KBM-7 (cell line): ENCODE measurements around the gene UBD.

Experiments
- DNase-seq: peaks from one replicate; pipeline ENCODE4 v3.0.0-alpha.2; 2015
- in situ Hi-C: fragments of 300-500 bp; cut with MboI; formaldehyde crosslinking; loops from 2 replicates; pipeline ENCODE4 v1.14.3; 2020; ENCODE audit warnings: low sequenced_read_pairs, low pct_unique_long_range_greater_than_20kb, mixed read lengths

The UBD gene

GRCh38 chr6:29559524-29560287 lies at the start of gene UBD:
Gene UBD, minus strand, starts transcription at chr6:29559732. Its CDS starts 31 bp downstream, at chr6:29559701.
- DNase-seq, result no peak
- in situ Hi-C loops, result no loop called here

DNA sequence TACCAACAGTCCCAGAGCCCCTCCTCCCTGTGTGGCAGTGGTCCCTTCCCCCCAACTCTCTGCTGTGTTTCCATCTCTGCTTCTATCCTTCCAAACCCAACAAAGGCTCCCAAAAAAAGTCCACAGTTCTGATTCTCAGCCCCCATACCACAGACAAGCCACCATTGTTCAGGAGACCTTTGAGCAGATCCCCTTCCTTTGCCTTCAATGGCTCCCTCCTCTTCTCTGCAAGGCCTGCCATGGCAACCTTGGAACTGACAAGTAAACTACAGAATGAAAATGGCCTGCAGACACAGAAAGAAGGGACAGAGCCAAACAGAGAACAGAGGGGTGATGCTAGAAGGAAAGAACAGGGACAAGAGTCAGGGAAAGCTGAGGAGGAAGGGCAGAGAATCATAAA lies 48.6 kb upstream of the UBD start:
- in situ Hi-C loops, result no loop called here
- DNase-seq, result no peak

GRCh38 chr6:29603930-29604329 lies 44.4 kb upstream of the UBD start:
- in situ Hi-C loops, result no loop called here
- no peak for DNase-seq

DNA sequence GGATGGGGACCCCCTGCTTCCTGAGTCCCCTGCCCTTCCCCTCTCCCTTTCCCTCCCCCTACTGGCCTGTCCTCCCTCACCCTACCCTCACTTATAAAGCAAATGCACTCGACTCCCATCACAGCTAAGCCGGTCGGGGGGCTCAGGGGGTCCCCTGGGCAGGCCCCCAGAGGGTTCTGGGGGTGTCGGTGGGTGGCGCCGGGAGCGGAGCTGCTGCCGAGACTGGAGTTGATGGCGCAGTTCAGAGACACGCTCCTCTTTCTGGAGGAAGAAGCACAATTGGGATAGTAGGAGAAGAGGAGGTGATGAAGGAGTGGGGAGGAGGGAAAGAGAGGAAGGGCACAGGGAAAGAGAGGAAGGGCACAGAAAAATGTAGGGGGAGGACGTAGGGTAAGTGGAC lies 43.9 kb upstream of the UBD start:
- in situ Hi-C loops, result no loop called here

GRCh38 chr6:29602564-29603361 lies 43.2 kb upstream of the UBD start:
- DNase-seq, result peak; percentile 54
- in situ Hi-C loops, result no loop called here

More for the DNA sequence above, 43.9 kb upstream of the UBD start:
- no peak for DNase-seq

- in situ Hi-C loops, result no loop called here
- DNase-seq, result no peak
These were observed 38.7 kb upstream of the UBD start for GRCh38 chr6:29598172-29598747.

- DNase-seq, result no peak
- in situ Hi-C loops, result no loop called here
These were observed 37.7 kb upstream of the UBD start for GRCh38 chr6:29597184-29597583.

- DNase-seq, result no peak
- in situ Hi-C loops, result no loop called here
These were observed 36.9 kb upstream of the UBD start for GRCh38 chr6:29596381-29596900.

DNA sequence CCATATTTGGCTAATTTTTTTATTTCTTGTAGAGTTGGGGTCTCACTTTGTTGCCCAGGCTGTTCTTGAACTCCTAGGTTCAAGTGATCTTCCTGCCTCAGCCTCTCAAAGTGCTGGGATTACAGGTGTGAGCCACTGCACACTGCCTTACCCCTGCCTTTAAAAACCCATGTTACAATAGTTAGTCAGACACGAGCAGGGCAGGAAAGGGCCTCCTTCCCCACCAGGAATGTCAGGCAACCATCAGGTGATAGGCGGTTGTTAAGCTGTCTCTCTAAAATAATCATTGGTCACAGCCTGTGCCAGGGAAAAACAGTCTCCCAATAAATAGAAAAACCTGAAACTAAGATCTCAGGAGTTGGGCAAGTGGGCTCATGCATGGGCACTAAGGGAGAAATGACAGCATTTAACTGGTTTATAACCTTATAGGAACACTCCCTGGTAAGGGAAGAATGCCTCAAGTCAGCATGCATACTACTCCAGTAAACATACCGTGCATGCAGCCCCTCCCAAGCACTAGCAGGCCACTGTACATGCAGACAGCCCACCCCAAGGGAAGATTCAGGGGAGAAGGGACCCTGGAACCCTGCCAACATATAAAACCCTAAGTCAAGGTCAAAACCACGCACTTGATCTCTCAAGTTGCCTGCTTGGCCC lies 33.8 kb upstream of the UBD start:
- in situ Hi-C loops, result no loop called here
- no peak for DNase-seq

DNA sequence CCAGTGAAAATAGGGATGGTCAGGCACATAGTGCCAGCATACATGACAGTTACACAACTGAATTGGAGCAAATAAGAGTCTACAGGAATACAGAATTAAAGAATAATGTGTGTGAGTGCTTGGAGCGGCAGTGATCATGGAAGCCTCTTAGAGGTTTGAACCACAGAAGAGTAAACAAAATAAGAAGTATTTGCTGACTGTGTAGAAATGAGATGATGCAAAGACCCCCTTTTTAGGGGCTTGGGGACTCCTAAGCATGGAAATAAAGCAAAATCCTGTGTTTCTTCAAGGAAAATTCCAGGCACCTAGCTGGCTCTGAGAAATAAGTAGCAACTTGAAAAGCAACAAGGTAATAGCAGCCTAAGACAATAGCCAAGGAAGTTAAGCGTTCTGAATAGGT lies 32.1 kb upstream of the UBD start:
- in situ Hi-C loops, result no loop called here
- no peak for DNase-seq

GRCh38 chr6:29590218-29590808 lies 30.8 kb upstream of the UBD start:
- DNase-seq, result no peak
- in situ Hi-C loops, result no loop called here

DNA sequence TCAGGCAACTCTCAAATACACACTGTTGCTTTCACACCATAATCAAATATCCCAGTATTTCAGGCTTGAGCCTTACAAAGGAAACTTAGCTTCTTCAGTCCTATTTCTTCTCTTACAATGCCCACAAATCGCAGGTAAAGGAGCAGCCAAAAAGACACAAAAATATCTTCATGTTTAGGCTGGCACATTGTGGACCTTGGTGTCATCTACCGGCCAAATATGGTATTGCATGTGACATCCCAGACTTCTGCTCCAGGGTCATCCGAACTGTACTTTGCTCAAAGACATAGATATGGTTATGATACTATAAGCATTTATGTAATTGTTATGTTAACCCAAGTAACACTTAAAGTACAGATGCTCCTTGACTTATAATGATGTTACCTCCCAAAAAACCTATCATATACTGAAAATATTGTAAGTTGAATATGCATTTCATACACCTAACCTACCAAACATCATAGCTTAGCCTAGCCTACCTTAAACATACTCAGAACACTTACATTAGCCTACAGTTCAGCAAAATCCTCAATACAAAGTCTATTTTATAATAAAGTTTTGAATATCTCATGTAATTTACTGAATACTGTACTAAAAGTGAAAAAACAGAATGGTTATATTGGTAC lies 30.0 kb upstream of the UBD start:
- DNase-seq, result peak; percentile 72
- in situ Hi-C loops, result no loop called here

- DNase-seq, result no peak
- in situ Hi-C loops, result no loop called here
These were observed 25.3 kb upstream of the UBD start, which contains the start of gene OR2H2 for GRCh38 chr6:29584821-29585220. Gene OR2H2, plus strand, starts transcription at chr6:29585121. Its CDS starts 2,824 bp downstream, at chr6:29587945.

GRCh38 chr6:29577544-29577943 lies 18.0 kb upstream of the UBD start:
- in situ Hi-C loops, result no loop called here
- DNase-seq, result no peak

DNA sequence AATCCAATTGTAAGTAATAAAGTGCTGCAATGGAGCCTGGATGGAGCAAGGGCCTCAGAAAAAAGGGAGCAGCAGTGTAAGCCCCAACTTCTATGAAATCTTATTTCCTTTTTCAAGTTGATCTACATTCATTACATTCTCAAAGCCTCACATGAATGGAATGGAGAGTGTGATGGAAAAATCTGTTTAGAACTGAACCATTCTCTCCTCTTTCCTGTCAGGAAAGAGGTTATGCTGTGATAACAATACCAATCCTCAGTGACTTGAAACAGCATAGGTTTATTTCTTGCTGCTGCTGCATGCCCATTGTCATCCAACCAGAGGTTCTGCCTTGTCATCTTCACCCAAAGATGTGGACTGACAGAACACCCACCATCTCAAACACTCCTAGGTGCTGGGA lies 16.5 kb upstream of the UBD start:
- DNase-seq, result no peak
- in situ Hi-C loops, result no loop called here

DNA sequence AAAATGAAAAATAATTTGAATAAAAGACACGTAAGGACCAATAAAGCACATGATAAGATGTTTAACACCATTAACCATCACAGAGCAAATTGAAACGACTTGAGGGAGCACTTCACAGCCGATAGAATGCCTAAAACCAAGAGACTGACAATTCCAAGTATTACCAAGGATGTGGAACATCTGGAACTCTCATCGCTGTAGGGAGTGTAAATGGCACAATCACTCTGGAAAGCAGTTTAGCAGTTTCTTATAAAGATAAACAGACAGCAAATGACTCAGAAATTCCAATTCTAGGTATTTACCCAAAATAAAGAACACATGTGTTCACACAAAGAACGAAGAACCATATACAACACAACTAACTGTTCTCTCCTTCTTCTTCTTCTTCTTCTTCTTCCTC lies 8.5 kb upstream of the UBD start:
- DNase-seq, result no peak
- in situ Hi-C loops, result no loop called here

GRCh38 chr6:29567541-29567940 lies 8.0 kb upstream of the UBD start:
- in situ Hi-C loops, result no loop called here
- DNase-seq, result no peak

GRCh38 chr6:29566856-29567255 lies 7.3 kb upstream of the UBD start:
- DNase-seq, result no peak
- in situ Hi-C loops, result no loop called here

DNA sequence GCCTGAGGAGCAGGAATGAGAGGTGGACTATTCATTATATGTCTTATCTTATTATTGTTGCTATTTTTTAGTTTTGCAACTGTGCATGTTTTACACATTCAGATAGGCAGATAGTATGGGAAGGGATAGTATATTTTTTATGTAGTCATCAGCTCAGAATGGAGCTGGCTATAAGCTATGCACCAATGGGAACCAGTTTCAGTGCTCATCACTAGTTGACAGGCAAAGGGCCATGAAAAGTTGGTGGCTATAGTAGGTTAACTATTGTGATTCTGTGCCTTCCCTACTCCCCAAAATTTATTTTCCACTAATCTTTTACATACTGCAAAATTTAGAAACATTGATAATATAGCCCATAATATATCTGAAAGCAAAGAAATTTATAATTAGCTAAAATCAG lies 5.3 kb upstream of the UBD start:
- DNase-seq, result no peak
- in situ Hi-C loops, result no loop called here
